ENCODE data around the gene ALG12. TPM values are rescaled to one million over a fixed set of nuclear protein-coding genes. Genes with fewer than 3 reads are reported as not detected.

Gene ALG12
- total and polyA plus RNA-seq, 2 of the 8 experiments (the other 6 are each of a cell fraction or from before 2014, with no cell fraction given): 13.4 to 22.5 TPM

DNA sequence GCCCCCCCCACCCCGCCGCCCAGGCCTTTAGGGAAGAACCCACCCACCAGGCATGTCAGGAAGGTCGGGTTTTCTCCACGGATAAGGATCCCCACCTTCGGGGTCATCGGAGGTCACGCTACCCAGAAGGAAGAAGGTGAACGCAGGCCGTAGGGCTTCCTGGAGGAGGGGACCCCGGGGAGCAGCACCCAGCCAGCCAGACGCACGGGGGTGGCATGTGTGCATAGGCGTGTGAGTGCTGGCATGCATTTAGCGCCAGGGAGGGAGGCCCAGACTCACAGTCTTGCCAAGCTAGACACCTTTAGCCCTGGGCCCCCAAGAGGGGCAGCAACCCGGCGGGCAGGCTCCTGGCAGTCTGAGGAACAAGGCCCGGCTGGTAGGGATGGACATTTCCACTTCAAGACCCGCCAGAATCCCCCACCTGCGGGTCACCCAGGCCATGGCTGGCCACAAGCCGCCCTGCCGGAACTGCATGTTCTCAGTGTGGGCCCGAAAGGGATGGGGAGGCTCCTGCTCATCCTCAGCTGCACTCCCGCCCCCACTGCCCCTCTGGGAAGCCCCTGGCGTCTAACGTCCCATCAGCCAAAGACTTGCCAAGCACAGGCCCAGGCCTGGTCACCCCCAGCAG, 25.6 kb upstream of the ALG12 start (continued):
- TF ChIP-seq PHF8 (conservative IDR thresholded peaks at IDR 0.05; ENCODE audit: low read depth, low read length) (no peak), TCF12 (IDR thresholded peaks at IDR 0.05; ENCODE audit: low read depth, low read length) (no peak), GTF2F1 (IDR thresholded peaks at IDR 0.05; ENCODE audit: borderline replicate concordance, low read depth, low read length) (no peak), BRCA1 (IDR thresholded peaks at IDR 0.05; ENCODE audit: low read depth, low read length) (no peak), YY1 (IDR thresholded peaks at IDR 0.05; ENCODE audit: low read depth, low read length) (no peak), CTCF (IDR thresholded peaks at IDR 0.05; ENCODE audit: control extremely low read depth in 1 of 3, insufficient read depth in 1 of 3, low read depth in 1 of 3, low read length in 3 of 3) (no peak), NRF1 (IDR thresholded peaks at IDR 0.05; ENCODE audit: low read depth, low read length) (no peak)

Measured in H1 (cell line).